CD4-positive, alpha-beta T cell treated with Interferon gamma for 1 hour (primary cell): ENCODE measurements around the gene APPBP2.

Experiments used
- DNase-seq: peaks from one replicate; pipeline ENCODE4 v3.0.0-alpha.2; 2020

The APPBP2 gene

DNA sequence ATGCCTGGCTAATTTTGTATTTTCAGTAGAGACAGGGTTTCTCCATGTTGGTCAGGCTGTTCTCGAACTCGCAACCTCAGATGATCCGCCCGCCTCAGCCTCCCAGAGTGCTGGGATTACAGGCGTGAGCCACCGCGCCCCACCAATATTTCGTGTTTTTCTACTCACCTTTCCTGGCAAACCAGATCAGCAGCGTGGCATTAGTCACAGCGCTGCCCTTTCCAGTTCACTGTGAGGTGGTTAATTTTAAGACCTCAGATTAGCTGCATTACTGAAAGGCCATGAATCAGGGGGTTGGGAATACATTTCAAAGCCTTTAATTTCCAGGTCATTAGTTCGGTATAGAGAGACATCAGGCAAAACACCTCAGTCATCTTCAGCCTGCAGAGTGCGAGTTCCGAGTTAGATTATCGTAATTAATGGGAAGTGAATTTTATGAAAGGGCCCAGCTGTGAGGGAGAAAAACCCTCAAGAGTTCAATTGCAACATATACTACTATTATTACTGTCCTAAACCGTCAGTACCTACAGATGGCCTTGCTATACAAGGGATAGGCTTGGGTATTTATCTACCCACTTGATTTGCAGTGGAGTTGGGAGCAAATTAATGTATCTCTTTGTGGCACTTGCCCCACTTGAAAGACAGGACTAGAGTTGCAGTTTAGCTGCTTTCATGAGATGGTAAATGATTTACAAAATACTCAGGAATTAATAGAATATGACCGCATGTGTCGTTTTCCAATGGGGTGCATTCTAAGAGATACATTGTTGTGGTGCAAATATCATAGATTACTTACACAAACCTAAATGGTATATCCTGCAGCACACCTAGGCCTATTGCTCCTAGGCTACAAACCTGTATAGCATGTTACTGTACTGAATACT, 132.0 kb downstream of the APPBP2 start:
- no peak for DNase-seq
